PC-3 (cell line): ENCODE data around the gene HES2. TPM values are rescaled to one million over a fixed set of nuclear protein-coding genes. Genes with fewer than 3 reads are reported as not detected.

Experiments used
- ATAC-seq: fragments of 200-7000 bp; cut with Tn5 transposase; 2 replicates; pipeline ENCODE4 v1.9.1; 2020; ENCODE audit warnings: mild to moderate bottlenecking, moderate library complexity
- BruUV-seq: library from RNA; stranded (reverse); fragments of 400-500 nt; replicated peaks from 2 replicates; lab custom pipeline; 2021; lab: Mats Ljungman, UMichigan
- CTCF ChIA-PET: fragments of 300-600 bp; sonication (Branson Sonifier 250); formaldehyde crosslinking; loops from one replicate; lab custom pipeline; 2022; ENCODE audit warnings: antibody characterized with exemption; lab: Charles Lee
- POLR2A ChIA-PET: fragments of 300-600 bp; sonication (Branson Sonifier 250); formaldehyde crosslinking; loops from one replicate; lab custom pipeline; 2022; ENCODE audit warnings: antibody characterized with exemption; ENCODE audit not compliant: unreplicated experiment; lab: Charles Lee
- DNase-seq: peaks from one replicate; pipeline ENCODE4 v3.0.0-alpha.2; 2015
- H2AFZ ChIP-seq: fragments of 300-600 bp; sonication (generic); 2 replicates; pipeline ENCODE4 v1.6.0; 2016; ENCODE audit warnings: antibody characterized with exemption, low read length
- H3F3A ChIP-seq: fragments of 300-600 bp; sonication (generic); one replicate; pipeline ENCODE4 v1.6.0; 2017; ENCODE audit warnings: antibody characterized with exemption, low read length, control low read depth, mild to moderate bottlenecking; ENCODE audit not compliant: unreplicated experiment
- H3K27ac ChIP-seq: fragments of 300-600 bp; sonication (generic); 2 replicates; pipeline ENCODE4 v1.5.1; 2016; ENCODE audit warnings: mild to moderate bottlenecking, low read length
- H3K27me3 ChIP-seq: fragments of 300-600 bp; sonication (generic); 2 replicates; pipeline ENCODE4 v1.6.1; 2016; ENCODE audit warnings: low read length, mixed read lengths
- H3K36me3 ChIP-seq: fragments of 300-600 bp; sonication (generic); 2 replicates; pipeline ENCODE4 v1.6.1; 2016; ENCODE audit warnings: low read depth, mixed run types, low read length, mixed read lengths
- H3K4me1 ChIP-seq: fragments of 300-600 bp; sonication (generic); 2 replicates; pipeline ENCODE4 v1.5.1; 2016; ENCODE audit warnings: low read length; ENCODE audit not compliant: insufficient read depth
- H3K4me2 ChIP-seq: fragments of 300-600 bp; sonication (generic); 2 replicates; pipeline ENCODE4 v1.6.0; 2016; ENCODE audit warnings: low read length
- H3K4me3 ChIP-seq: fragments of 300-600 bp; sonication (generic); 2 replicates; pipeline ENCODE4 v1.5.1; 2016; ENCODE audit warnings: mild to moderate bottlenecking, low read length, mixed read lengths
- H3K79me2 ChIP-seq: fragments of 300-600 bp; sonication (generic); 2 replicates; pipeline ENCODE4 v1.6.1; 2017; ENCODE audit warnings: low read length, mixed read lengths
- H3K9ac ChIP-seq: fragments of 300-600 bp; sonication (generic); 2 replicates; pipeline ENCODE4 v1.6.0; 2016; ENCODE audit warnings: mild to moderate bottlenecking, low read length
- H3K9me2 ChIP-seq: fragments of 300-600 bp; sonication (generic); replicated peaks from 2 replicates; pipeline ENCODE4 v1.6.1; 2016; ENCODE audit warnings: mixed run types, low read length, mixed read lengths
- H3K9me3 ChIP-seq: fragments of 300-600 bp; sonication (generic); 2 replicates; pipeline ENCODE4 v1.6.1; 2016; ENCODE audit warnings: low read length, mixed read lengths
- H4K20me1 ChIP-seq: fragments of 300-600 bp; sonication (generic); 2 replicates; pipeline ENCODE4 v1.6.1; 2016; ENCODE audit warnings: low read length, mixed read lengths
- EZH2 ChIP-seq: fragments of 300-600 bp; sonication (generic); IDR thresholded peaks from one replicate; pipeline ENCODE4 v1.6.1; 2017; ENCODE audit warnings: antibody characterized with exemption, mild to moderate bottlenecking, low read length; ENCODE audit not compliant: unreplicated experiment
- EZH2phosphoT487 ChIP-seq: fragments of 300-600 bp; sonication (generic); IDR thresholded peaks from 2 replicates; pipeline ENCODE4 v1.6.1; 2018; ENCODE audit warnings: mild to moderate bottlenecking, antibody characterized with exemption, low read length, borderline replicate concordance
- intact Hi-C: fragments of 100-400 bp; cut with micrococcal nuclease; formaldehyde crosslinking; loops from 2 replicates; pipeline ENCODE4 v1.9.0; 2023
- total RNA-seq: library from RNA; depleted of rRNA; stranded (reverse); fragments of >200 nt; gene quantifications from 2 replicates; pipeline ENCODE4 v1.2.3, GENCODE V29; 2014
- TF ChIP-seq, protein P1 (sequence below): fragments of 300-600 bp; sonication (generic); conservative IDR thresholded peaks from 2 replicates; pipeline ENCODE4 v1.5.1; 2017; ENCODE audit warnings: antibody characterized with exemption, low read depth, mild to moderate bottlenecking, low read length

The HES2 gene
- total RNA-seq, 1 experiment from 2014 or later: 42.9 TPM

DNA sequence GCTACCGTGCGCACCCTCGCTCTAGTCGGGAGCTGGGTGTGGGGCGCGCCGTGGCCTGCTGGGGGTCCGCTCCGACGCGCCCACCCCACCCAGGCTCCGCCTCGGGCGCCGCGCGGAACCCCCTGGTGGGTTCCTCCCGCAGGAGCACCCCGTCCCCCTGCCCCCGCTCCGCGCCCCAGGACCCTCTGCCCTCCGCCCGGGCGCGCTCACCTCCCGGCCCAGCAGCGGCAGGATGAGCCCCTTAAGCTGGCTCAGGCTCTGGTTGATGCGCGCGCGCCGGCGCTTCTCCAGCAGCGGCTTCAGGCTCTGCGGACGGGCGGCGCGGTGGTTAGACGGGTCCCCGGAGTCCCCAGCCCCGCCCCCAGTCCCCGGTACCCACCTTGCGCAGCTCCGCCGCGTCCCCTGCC is 319 bp downstream of the HES2 start:
- Histone ChIP-seq H3K27ac (no peak overlapping the region), H3K9me2 (no peaks in the 10 kb centered on the region), H3K27me3 (no peaks in the 10 kb centered on the region), H3K36me3 (no peaks in the 10 kb centered on the region), H3K9me3 (no peaks in the 10 kb centered on the region), H3K9ac (peak overlapping the region; percentile 53), H3K79me2 (no peaks in the 10 kb centered on the region; the same call in 1 of the 2 replicates), H3F3A (no peaks in the 10 kb centered on the region), H3K4me2 (peak overlapping the region; percentile 87), H4K20me1 (0 out of 2 replicates have a peak, but pooled peaks cover 6% of the 10 kb centered on the region), H2AFZ (peak overlapping the region; percentile 75; the same call in 1 of the 2 replicates), H3K4me3 (peak overlapping the region; percentile 73), H3K4me1 (peaks cover 64% of the 10 kb centered on the region)
- CTCF ChIA-PET: interaction anchor here (2.0 kb wide), 1 partner anchor 18 kb away, joined by 9 read pairs; no protein-coding TSS in a partner anchor
- ATAC-seq: peak; percentile 10
- TF ChIP-seq, protein P1, sequence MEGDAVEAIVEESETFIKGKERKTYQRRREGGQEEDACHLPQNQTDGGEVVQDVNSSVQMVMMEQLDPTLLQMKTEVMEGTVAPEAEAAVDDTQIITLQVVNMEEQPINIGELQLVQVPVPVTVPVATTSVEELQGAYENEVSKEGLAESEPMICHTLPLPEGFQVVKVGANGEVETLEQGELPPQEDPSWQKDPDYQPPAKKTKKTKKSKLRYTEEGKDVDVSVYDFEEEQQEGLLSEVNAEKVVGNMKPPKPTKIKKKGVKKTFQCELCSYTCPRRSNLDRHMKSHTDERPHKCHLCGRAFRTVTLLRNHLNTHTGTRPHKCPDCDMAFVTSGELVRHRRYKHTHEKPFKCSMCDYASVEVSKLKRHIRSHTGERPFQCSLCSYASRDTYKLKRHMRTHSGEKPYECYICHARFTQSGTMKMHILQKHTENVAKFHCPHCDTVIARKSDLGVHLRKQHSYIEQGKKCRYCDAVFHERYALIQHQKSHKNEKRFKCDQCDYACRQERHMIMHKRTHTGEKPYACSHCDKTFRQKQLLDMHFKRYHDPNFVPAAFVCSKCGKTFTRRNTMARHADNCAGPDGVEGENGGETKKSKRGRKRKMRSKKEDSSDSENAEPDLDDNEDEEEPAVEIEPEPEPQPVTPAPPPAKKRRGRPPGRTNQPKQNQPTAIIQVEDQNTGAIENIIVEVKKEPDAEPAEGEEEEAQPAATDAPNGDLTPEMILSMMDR: no peak
- TF ChIP-seq EZH2 (no peak), EZH2phosphoT487 (no peak)
- intact Hi-C loops: no loop called here
- DNase-seq: no peak
- POLR2A ChIA-PET: no interaction called here
- BruUV-seq: no TSS peak

- POLR2A ChIA-PET: no interaction called here
- ATAC-seq: no peak
These were observed 887 bp downstream of the HES2 start for GRCh38 chr1:6418668-6419396.

More at GRCh38 chr1:6418668-6419396, 887 bp downstream of the HES2 start:
- CTCF ChIA-PET: interaction anchor here (2.0 kb wide), 1 partner anchor 19 kb away, joined by 9 read pairs; no protein-coding TSS in a partner anchor
- peak overlapping the region; percentile 75; the same call in 1 of the 2 replicates for H2AFZ ChIP-seq
- no peaks in the 10 kb centered on the region for H3K36me3 ChIP-seq
- no peaks in the 10 kb centered on the region; the same call in 1 of the 2 replicates for H3K79me2 ChIP-seq
- H3K4me2 ChIP-seq: peak overlapping the region; percentile 87
- no peaks in the 10 kb centered on the region for H3K27me3 ChIP-seq
- intact Hi-C loops: no loop called here
- H4K20me1 ChIP-seq: 0 out of 2 replicates have a peak, but pooled peaks cover 6% of the 10 kb centered on the region
- H3K27ac ChIP-seq: no peak overlapping the region
- TF ChIP-seq, protein P1: no peak
- TF ChIP-seq EZH2phosphoT487: no peak
- no peak for TF ChIP-seq EZH2
- DNase-seq: peak; percentile 40
- no peaks in the 10 kb centered on the region for H3F3A ChIP-seq
- no TSS peak for BruUV-seq
- H3K9me3 ChIP-seq: no peaks in the 10 kb centered on the region
- H3K9me2 ChIP-seq: no peaks in the 10 kb centered on the region
- H3K4me1 ChIP-seq: peaks cover 62% of the 10 kb centered on the region
- H3K4me3 ChIP-seq: peak overlapping the region; percentile 73
- H3K9ac ChIP-seq: peak overlapping the region; percentile 53
